ENCODE measurements around the gene SRMS. TPM values are rescaled to one million over a fixed set of nuclear protein-coding genes. Genes with fewer than 3 reads are reported as not detected.

The SRMS gene
- total and polyA plus RNA-seq, 2 of the 13 experiments (the other 11 are each of a cell fraction or from before 2014, with no cell fraction given): not detected

DNA sequence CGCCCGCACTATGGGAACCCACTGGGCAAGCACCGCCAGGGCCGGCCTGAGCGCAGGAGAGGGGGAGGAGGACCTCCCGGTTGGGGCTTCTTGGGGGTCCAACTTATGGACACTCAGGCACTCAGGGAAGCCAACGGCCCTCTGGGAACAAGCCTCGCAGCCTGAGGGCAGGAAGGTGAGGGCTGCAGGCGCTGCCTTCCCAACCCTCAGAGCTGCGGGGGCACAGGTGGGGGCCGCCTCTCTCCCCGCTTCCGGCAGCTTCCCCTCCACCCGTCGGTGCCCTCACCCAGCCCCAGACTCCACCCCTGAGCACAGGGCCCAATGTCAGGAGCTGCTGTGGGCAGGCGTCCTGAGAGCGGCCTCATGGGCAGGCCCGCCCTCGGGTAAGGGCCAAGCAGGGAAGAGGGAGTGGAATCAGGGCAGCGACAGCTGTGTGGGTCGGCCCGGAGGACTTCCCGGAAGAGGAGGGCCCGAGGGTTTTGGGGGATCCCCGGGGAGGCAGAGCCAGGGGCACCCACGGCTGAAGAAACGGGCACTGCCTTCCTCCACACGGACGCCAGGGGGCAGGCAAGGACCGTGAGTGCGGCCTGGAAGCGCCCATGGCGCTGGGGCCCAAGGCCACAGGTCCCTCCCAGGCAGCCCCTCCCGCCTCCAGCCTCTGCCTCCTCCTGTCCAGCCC is 9.9 kb downstream of the SRMS start (continued):
- TF ChIP-seq, protein P1, sequence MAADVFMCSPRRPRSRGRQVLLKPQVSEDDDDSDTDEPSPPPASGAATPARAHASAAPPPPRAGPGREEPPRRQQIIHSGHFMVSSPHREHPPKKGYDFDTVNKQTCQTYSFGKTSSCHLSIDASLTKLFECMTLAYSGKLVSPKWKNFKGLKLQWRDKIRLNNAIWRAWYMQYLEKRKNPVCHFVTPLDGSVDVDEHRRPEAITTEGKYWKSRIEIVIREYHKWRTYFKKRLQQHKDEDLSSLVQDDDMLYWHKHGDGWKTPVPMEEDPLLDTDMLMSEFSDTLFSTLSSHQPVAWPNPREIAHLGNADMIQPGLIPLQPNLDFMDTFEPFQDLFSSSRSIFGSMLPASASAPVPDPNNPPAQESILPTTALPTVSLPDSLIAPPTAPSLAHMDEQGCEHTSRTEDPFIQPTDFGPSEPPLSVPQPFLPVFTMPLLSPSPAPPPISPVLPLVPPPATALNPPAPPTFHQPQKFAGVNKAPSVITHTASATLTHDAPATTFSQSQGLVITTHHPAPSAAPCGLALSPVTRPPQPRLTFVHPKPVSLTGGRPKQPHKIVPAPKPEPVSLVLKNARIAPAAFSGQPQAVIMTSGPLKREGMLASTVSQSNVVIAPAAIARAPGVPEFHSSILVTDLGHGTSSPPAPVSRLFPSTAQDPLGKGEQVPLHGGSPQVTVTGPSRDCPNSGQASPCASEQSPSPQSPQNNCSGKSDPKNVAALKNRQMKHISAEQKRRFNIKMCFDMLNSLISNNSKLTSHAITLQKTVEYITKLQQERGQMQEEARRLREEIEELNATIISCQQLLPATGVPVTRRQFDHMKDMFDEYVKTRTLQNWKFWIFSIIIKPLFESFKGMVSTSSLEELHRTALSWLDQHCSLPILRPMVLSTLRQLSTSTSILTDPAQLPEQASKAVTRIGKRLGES (CRISPR knock-in tag; IDR thresholded peaks at IDR 0.05; ENCODE audit: borderline replicate concordance): no peak
- 0 out of 2 replicates have a peak, but pooled peaks have one; percentile 43 for TF ChIP-seq MIXL1 (CRISPR knock-in tag; IDR thresholded peaks at IDR 0.05)
- TF ChIP-seq, protein P2, sequence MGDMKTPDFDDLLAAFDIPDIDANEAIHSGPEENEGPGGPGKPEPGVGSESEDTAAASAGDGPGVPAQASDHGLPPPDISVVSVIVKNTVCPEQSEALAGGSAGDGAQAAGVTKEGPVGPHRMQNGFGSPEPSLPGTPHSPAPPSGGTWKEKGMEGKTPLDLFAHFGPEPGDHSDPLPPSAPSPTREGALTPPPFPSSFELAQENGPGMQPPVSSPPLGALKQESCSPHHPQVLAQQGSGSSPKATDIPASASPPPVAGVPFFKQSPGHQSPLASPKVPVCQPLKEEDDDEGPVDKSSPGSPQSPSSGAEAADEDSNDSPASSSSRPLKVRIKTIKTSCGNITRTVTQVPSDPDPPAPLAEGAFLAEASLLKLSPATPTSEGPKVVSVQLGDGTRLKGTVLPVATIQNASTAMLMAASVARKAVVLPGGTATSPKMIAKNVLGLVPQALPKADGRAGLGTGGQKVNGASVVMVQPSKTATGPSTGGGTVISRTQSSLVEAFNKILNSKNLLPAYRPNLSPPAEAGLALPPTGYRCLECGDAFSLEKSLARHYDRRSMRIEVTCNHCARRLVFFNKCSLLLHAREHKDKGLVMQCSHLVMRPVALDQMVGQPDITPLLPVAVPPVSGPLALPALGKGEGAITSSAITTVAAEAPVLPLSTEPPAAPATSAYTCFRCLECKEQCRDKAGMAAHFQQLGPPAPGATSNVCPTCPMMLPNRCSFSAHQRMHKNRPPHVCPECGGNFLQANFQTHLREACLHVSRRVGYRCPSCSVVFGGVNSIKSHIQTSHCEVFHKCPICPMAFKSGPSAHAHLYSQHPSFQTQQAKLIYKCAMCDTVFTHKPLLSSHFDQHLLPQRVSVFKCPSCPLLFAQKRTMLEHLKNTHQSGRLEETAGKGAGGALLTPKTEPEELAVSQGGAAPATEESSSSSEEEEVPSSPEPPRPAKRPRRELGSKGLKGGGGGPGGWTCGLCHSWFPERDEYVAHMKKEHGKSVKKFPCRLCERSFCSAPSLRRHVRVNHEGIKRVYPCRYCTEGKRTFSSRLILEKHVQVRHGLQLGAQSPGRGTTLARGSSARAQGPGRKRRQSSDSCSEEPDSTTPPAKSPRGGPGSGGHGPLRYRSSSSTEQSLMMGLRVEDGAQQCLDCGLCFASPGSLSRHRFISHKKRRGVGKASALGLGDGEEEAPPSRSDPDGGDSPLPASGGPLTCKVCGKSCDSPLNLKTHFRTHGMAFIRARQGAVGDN (CRISPR knock-in tag; IDR thresholded peaks at IDR 0.05): peak; percentile 93
- peak; percentile 30; the same call in 1 of the 2 replicates for TF ChIP-seq ZNF510 (CRISPR knock-in tag; IDR thresholded peaks at IDR 0.05; ENCODE audit: low read depth)
- no peak for TF ChIP-seq JUNB (CRISPR knock-in tag; IDR thresholded peaks at IDR 0.05; ENCODE audit: borderline replicate concordance)
- TF ChIP-seq SOX5 (CRISPR knock-in tag; IDR thresholded peaks at IDR 0.05; ENCODE audit: borderline replicate concordance): peak; percentile 79
- TF ChIP-seq POGZ (CRISPR knock-in tag; IDR thresholded peaks at IDR 0.05): peak; percentile 55; the same call in 1 of the 2 replicates
- TF ChIP-seq SALL1 (CRISPR knock-in tag; IDR thresholded peaks at IDR 0.05): peak; percentile 92
- no peak for TF ChIP-seq ZKSCAN1 (IDR thresholded peaks at IDR 0.05; ENCODE audit: low read length)
- peak; percentile 82 for TF ChIP-seq MIER2 (CRISPR knock-in tag; IDR thresholded peaks at IDR 0.05)
- TF ChIP-seq ZNF225 (CRISPR knock-in tag; IDR thresholded peaks at IDR 0.05): peak; percentile 88
- TF ChIP-seq ETV5 (CRISPR knock-in tag; IDR thresholded peaks at IDR 0.05; ENCODE audit: borderline replicate concordance): peak; percentile 79
- TF ChIP-seq, protein P3, sequence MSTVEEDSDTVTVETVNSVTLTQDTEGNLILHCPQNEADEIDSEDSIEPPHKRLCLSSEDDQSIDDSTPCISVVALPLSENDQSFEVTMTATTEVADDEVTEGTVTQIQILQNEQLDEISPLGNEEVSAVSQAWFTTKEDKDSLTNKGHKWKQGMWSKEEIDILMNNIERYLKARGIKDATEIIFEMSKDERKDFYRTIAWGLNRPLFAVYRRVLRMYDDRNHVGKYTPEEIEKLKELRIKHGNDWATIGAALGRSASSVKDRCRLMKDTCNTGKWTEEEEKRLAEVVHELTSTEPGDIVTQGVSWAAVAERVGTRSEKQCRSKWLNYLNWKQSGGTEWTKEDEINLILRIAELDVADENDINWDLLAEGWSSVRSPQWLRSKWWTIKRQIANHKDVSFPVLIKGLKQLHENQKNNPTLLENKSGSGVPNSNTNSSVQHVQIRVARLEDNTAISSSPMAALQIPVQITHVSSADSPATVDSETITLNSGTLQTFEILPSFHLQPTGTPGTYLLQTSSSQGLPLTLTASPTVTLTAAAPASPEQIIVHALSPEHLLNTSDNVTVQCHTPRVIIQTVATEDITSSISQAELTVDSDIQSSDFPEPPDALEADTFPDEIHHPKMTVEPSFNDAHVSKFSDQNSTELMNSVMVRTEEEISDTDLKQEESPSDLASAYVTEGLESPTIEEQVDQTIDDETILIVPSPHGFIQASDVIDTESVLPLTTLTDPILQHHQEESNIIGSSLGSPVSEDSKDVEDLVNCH (CRISPR knock-in tag; IDR thresholded peaks at IDR 0.05): no peak
- TF ChIP-seq, protein P4, sequence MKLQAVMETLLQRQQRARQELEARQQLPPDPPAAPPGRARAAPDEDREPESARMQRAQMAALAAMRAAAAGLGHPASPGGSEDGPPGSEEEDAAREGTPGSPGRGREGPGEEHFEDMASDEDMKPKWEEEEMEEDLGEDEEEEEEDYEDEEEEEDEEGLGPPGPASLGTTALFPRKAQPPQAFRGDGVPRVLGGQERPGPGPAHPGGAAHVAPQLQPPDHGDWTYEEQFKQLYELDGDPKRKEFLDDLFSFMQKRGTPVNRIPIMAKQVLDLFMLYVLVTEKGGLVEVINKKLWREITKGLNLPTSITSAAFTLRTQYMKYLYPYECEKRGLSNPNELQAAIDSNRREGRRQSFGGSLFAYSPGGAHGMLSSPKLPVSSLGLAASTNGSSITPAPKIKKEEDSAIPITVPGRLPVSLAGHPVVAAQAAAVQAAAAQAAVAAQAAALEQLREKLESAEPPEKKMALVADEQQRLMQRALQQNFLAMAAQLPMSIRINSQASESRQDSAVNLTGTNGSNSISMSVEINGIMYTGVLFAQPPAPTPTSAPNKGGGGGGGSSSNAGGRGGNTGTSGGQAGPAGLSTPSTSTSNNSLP (IDR thresholded peaks at IDR 0.05; ENCODE audit: low read depth, low read length): 0 out of 2 replicates have a peak, but pooled peaks have one; percentile 26
- peak; percentile 97 for TF ChIP-seq ZNF883 (CRISPR knock-in tag; IDR thresholded peaks at IDR 0.05; ENCODE audit: not compliant biosample characterization)
- TF ChIP-seq PLRG1 (conservative IDR thresholded peaks at IDR 0.05): no peak
- TF ChIP-seq HOXD1 (CRISPR knock-in tag; IDR thresholded peaks at IDR 0.05): peak; percentile 66; the same call in 1 of the 2 replicates
